Neural cell (in vitro differentiated cells): ENCODE results near the gene PPM1H. TPM values are rescaled to one million over a fixed set of nuclear protein-coding genes. Genes with fewer than 3 reads are reported as not detected.

Experiments used
- H2AFZ ChIP-seq: fragments of 200-600, 300-800 bp; sonication (generic), shearing (Covaris generic); 2 replicates; pipeline ENCODE4 v1.6.0; 2014; ENCODE audit warnings: low read depth, mild to moderate bottlenecking, antibody characterized with exemption, low read length, moderate library complexity
- H3F3A ChIP-seq: fragments of 200-600 bp; shearing (Covaris generic); 2 replicates; pipeline ENCODE4 v1.6.1; 2016; ENCODE audit warnings: mild to moderate bottlenecking, moderate library complexity, mixed read lengths, antibody characterized with exemption, low read length; ENCODE audit not compliant: insufficient read depth, poor library complexity, severe bottlenecking
- H3K27ac ChIP-seq: fragments of 200-600, 300-800 bp; sonication (generic), shearing (Covaris generic); 2 replicates; pipeline ENCODE4 v1.5.1; 2014; ENCODE audit warnings: mild to moderate bottlenecking, low read length, moderate library complexity
- H3K27me3 ChIP-seq: fragments of 300-800, 200-600 bp; sonication (generic), shearing (Covaris generic); 2 replicates; pipeline ENCODE4 v1.6.0; 2014; ENCODE audit warnings: mild to moderate bottlenecking, low read depth, low read length, moderate library complexity; ENCODE audit not compliant: insufficient read depth
- H3K36me3 ChIP-seq: fragments of 300-800, 200-600 bp; sonication (generic), shearing (Covaris generic); 2 replicates; pipeline ENCODE4 v1.5.1; 2014; ENCODE audit warnings: mild to moderate bottlenecking, antibody characterized with exemption, low read length, moderate library complexity; ENCODE audit not compliant: insufficient read depth
- H3K4me2 ChIP-seq: fragments of 300-800, 200-600 bp; sonication (generic), shearing (Covaris generic); 2 replicates; pipeline ENCODE4 v1.6.0; 2014; ENCODE audit warnings: mild to moderate bottlenecking, low read length
- H3K4me3 ChIP-seq: fragments of 300-800, 200-600 bp; sonication (generic), shearing (Covaris generic); 2 replicates; pipeline ENCODE4 v1.5.1; 2014; ENCODE audit warnings: mild to moderate bottlenecking, low read length, moderate library complexity
- H3K79me2 ChIP-seq: fragments of 200-600 bp; shearing (Covaris generic); replicated peaks from 2 replicates; pipeline ENCODE4 v1.6.0; 2014; ENCODE audit warnings: mild to moderate bottlenecking, low read length, moderate library complexity; ENCODE audit not compliant: insufficient read depth
- H3K9ac ChIP-seq: fragments of 300-800, 200-600 bp; sonication (generic), shearing (Covaris generic); 2 replicates; pipeline ENCODE4 v1.6.1; 2016; ENCODE audit warnings: mild to moderate bottlenecking, low read length, mixed read lengths
- H3K9me2 ChIP-seq: fragments of 200-600 bp; shearing (Covaris generic); 2 replicates; pipeline ENCODE4 v1.6.1; 2016; ENCODE audit warnings: mild to moderate bottlenecking, low read length, mixed read lengths; ENCODE audit not compliant: insufficient read depth
- H3K9me3 ChIP-seq: fragments of 200-600, 300-800 bp; sonication (generic), shearing (Covaris generic); 2 replicates; pipeline ENCODE4 v1.6.1; 2016; ENCODE audit warnings: mild to moderate bottlenecking, mixed run types, low read length, moderate library complexity, mixed read lengths
- H4K20me1 ChIP-seq: fragments of 200-600 bp; shearing (Covaris generic); 2 replicates; pipeline ENCODE4 v1.6.1; 2016; ENCODE audit warnings: mild to moderate bottlenecking, mixed run types; ENCODE audit not compliant: insufficient read depth
- CTCF ChIP-seq: fragments of 450-650 bp; IDR thresholded peaks from 2 replicates; pipeline ENCODE4 v1.5.1; 2014; ENCODE audit warnings: antibody characterized with exemption, mild to moderate bottlenecking, moderate library complexity; ENCODE audit not compliant: poor library complexity, severe bottlenecking
- EP300 ChIP-seq: fragments of 450-650 bp; conservative IDR thresholded peaks from 2 replicates; pipeline ENCODE4 v1.6.1; 2014; ENCODE audit warnings: antibody characterized with exemption, mild to moderate bottlenecking, moderate library complexity; ENCODE audit not compliant: poor library complexity, severe bottlenecking
- EZH2 ChIP-seq: fragments of 200-600, 300-800 bp; shearing (Covaris generic), sonication (generic); IDR thresholded peaks from 2 replicates; pipeline ENCODE4 v1.6.1; 2014; ENCODE audit warnings: antibody characterized with exemption, low read length, borderline replicate concordance, mild to moderate bottlenecking; ENCODE audit not compliant: insufficient read depth, poor library complexity, severe bottlenecking
- MXI1 ChIP-seq: fragments of 450-650 bp; conservative IDR thresholded peaks from 2 replicates; pipeline ENCODE4 v1.6.1; 2014; ENCODE audit warnings: antibody characterized with exemption, mild to moderate bottlenecking; ENCODE audit not compliant: poor library complexity, severe bottlenecking
- POLR2AphosphoS5 ChIP-seq: IDR thresholded peaks from 2 replicates; pipeline ENCODE4 v1.6.1; 2012
- RAD21 ChIP-seq: fragments of 450-650 bp; conservative IDR thresholded peaks from 2 replicates; pipeline ENCODE4 v1.6.1; 2014; ENCODE audit warnings: antibody characterized with exemption, mild to moderate bottlenecking, moderate library complexity
- SMC3 ChIP-seq: fragments of 450-650 bp; conservative IDR thresholded peaks from 2 replicates; pipeline ENCODE4 v1.6.1; 2014; ENCODE audit warnings: antibody characterized with exemption, mild to moderate bottlenecking, moderate library complexity; ENCODE audit not compliant: poor library complexity
- TAF1 ChIP-seq: IDR thresholded peaks from 2 replicates; pipeline ENCODE4 v1.6.1; 2012; ENCODE audit warnings: low read depth
- polyA plus RNA-seq: library from polyadenylated mRNA; depleted of rRNA; stranded (reverse); fragments of >200 nt; gene quantifications from 2 replicates; pipeline ENCODE4 v1.2.3, GENCODE V29; 2014
- TF ChIP-seq, protein P1 (sequence below): IDR thresholded peaks from 2 replicates; pipeline ENCODE4 v1.6.1; 2012; ENCODE audit warnings: borderline replicate concordance

Gene PPM1H
- polyA plus RNA-seq, 1 donor from 2014 or later, result 3.9 TPM

DNA sequence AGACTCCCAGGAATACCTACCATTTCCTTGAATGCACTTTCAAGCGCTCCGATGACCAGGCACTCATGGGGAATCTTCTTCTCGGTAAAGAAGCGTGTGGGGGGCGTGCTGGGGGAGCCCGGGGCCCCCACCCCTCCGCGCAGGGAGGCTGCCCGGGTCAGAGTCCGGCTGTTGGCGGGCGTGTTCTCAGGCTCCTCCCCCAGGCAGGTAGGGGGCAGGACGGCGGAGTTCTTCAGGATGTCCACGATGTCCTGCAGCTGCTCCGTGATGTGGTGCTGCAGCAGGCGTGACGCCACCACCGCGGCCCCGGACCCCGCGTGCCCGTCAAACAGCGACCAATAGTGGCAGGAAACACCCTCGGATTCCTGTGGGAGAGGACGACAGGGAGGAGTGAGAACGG lies 133.2 kb downstream of the PPM1H start:
- no peaks in the 10 kb centered on the region for H3K27me3 ChIP-seq
- no peak overlapping the region for H3K27ac ChIP-seq
- no peaks in the 10 kb centered on the region for H3K79me2 ChIP-seq
- no peaks in the 10 kb centered on the region for H4K20me1 ChIP-seq
- no peaks in the 10 kb centered on the region for H3K36me3 ChIP-seq
- H3K9me3 ChIP-seq, result no peaks in the 10 kb centered on the region
- H3K4me3 ChIP-seq, result no peak overlapping the region
- H2AFZ ChIP-seq, result no peak overlapping the region
- H3F3A ChIP-seq, result no peaks in the 10 kb centered on the region
- H3K9ac ChIP-seq, result no peak overlapping the region
- no peak for TF ChIP-seq RAD21
- TF ChIP-seq TAF1, result no peak
- no peak for TF ChIP-seq SMC3
- no peaks in the 10 kb centered on the region for H3K9me2 ChIP-seq
- H3K4me2 ChIP-seq, result no peak overlapping the region

GRCh38 chr12:62800707-62801400 lies 134.1 kb downstream of the PPM1H start:
- Histone ChIP-seq H3K9me3 (no peaks in the 10 kb centered on the region), H2AFZ (no peak overlapping the region), H4K20me1 (no peaks in the 10 kb centered on the region), H3K9ac (no peak overlapping the region), H3K9me2 (no peaks in the 10 kb centered on the region), H3K4me3 (no peak overlapping the region), H3K4me2 (no peak overlapping the region), H3F3A (no peaks in the 10 kb centered on the region), H3K27me3 (no peaks in the 10 kb centered on the region), H3K36me3 (no peaks in the 10 kb centered on the region), H3K27ac (no peak overlapping the region), H3K79me2 (no peaks in the 10 kb centered on the region)
- TF ChIP-seq EP300 (no peak), CTCF (no peak), MXI1 (no peak), EZH2 (no peak), POLR2AphosphoS5 (no peak), TAF1 (no peak), RAD21 (no peak), SMC3 (no peak)
- TF ChIP-seq, protein P1, sequence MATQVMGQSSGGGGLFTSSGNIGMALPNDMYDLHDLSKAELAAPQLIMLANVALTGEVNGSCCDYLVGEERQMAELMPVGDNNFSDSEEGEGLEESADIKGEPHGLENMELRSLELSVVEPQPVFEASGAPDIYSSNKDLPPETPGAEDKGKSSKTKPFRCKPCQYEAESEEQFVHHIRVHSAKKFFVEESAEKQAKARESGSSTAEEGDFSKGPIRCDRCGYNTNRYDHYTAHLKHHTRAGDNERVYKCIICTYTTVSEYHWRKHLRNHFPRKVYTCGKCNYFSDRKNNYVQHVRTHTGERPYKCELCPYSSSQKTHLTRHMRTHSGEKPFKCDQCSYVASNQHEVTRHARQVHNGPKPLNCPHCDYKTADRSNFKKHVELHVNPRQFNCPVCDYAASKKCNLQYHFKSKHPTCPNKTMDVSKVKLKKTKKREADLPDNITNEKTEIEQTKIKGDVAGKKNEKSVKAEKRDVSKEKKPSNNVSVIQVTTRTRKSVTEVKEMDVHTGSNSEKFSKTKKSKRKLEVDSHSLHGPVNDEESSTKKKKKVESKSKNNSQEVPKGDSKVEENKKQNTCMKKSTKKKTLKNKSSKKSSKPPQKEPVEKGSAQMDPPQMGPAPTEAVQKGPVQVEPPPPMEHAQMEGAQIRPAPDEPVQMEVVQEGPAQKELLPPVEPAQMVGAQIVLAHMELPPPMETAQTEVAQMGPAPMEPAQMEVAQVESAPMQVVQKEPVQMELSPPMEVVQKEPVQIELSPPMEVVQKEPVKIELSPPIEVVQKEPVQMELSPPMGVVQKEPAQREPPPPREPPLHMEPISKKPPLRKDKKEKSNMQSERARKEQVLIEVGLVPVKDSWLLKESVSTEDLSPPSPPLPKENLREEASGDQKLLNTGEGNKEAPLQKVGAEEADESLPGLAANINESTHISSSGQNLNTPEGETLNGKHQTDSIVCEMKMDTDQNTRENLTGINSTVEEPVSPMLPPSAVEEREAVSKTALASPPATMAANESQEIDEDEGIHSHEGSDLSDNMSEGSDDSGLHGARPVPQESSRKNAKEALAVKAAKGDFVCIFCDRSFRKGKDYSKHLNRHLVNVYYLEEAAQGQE, result no peak
